ENCODE results near the gene SLC9A5.

GRCh38 chr16:67294171-67294757 is 45.5 kb downstream of the SLC9A5 start:
- TF ChIP-seq CTCF (IDR thresholded peaks at IDR 0.05) (no peak), POLR2A (IDR thresholded peaks at IDR 0.05) (no peak)

Measured in esophagus squamous epithelium (tissue), 4 donors.